PFSK-1 (cell line): ENCODE data around the gene SH3D21.

Experiments
- FOXP2 ChIP-seq: optimal IDR thresholded peaks from 2 replicates; pipeline ENCODE3; 2011; ENCODE audit warnings: borderline replicate concordance, control low read depth, inconsistent platforms; ENCODE audit not compliant: insufficient read depth; ENCODE audit errors: extremely low read length, extremely low read depth
- POLR2AphosphoS5 ChIP-seq: IDR thresholded peaks from 2 replicates; pipeline ENCODE4 v1.6.1; 2012; ENCODE audit warnings: low read depth, mild to moderate bottlenecking, control low read depth, low read length, moderate library complexity
- TF ChIP-seq, protein P1 (sequence below), 2 experiments: IDR thresholded peaks; 2 replicates each; pipeline versions ENCODE4 v1.6.1 to v1.8.0; 2011 to 2012; ENCODE audit warnings: low read depth in 2 of 2, low read length in 2 of 2, control low read depth in 1 of 2, inconsistent platforms in 1 of 2, mild to moderate bottlenecking in 1 of 2, moderate library complexity in 1 of 2; ENCODE audit not compliant: insufficient read depth in 1 of 2

DNA sequence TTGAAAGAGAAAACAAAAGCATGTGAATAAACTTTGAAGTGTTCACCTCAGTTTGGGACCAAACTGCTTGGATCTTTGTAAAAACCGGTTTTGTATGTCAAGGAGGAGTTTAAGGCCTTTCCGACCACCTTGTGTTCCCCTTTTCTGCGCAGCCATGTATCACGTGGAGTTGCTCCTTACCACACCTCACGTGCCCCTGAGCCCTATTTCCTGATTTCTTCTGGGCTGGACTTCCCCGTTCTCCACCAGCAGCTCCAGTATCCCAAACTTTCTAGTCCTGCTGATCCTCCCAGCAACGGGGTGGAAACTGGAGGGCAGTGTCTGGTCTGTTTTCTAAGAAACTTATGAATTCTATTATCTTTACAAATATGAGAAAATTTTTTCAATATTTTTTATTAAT, 1.6 kb upstream of the SH3D21 start:
- TF ChIP-seq FOXP2 = no peak
- TF ChIP-seq, protein P1, sequence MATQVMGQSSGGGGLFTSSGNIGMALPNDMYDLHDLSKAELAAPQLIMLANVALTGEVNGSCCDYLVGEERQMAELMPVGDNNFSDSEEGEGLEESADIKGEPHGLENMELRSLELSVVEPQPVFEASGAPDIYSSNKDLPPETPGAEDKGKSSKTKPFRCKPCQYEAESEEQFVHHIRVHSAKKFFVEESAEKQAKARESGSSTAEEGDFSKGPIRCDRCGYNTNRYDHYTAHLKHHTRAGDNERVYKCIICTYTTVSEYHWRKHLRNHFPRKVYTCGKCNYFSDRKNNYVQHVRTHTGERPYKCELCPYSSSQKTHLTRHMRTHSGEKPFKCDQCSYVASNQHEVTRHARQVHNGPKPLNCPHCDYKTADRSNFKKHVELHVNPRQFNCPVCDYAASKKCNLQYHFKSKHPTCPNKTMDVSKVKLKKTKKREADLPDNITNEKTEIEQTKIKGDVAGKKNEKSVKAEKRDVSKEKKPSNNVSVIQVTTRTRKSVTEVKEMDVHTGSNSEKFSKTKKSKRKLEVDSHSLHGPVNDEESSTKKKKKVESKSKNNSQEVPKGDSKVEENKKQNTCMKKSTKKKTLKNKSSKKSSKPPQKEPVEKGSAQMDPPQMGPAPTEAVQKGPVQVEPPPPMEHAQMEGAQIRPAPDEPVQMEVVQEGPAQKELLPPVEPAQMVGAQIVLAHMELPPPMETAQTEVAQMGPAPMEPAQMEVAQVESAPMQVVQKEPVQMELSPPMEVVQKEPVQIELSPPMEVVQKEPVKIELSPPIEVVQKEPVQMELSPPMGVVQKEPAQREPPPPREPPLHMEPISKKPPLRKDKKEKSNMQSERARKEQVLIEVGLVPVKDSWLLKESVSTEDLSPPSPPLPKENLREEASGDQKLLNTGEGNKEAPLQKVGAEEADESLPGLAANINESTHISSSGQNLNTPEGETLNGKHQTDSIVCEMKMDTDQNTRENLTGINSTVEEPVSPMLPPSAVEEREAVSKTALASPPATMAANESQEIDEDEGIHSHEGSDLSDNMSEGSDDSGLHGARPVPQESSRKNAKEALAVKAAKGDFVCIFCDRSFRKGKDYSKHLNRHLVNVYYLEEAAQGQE (IDR thresholded peaks at IDR 0.05; ENCODE audit: insufficient read depth in 1 of 2, low read depth in 2 of 2, low read length in 2 of 2) = no peak
- no peak for TF ChIP-seq POLR2AphosphoS5
